Breast epithelium (tissue), 4 donors: ENCODE data around the gene HDAC1. TPM values are rescaled to one million over a fixed set of nuclear protein-coding genes. Genes with fewer than 3 reads are reported as not detected.

Experiments
- DNase-seq, 2 donors: peaks; one replicate each; pipeline ENCODE4 v3.0.0-alpha.2; 2019; ENCODE audit warnings: low spot score in 2 of 2
- H3K27ac ChIP-seq, 2 donors: fragments of 200-600 bp; sonication (generic) in 1 of 2; one replicate each; pipeline ENCODE4 v1.5.1; 2016 to 2019; ENCODE audit warnings: mild to moderate bottlenecking in 1 of 2
- H3K27me3 ChIP-seq, 2 donors: fragments of 200-600 bp; sonication (generic) in 1 of 2; one replicate each; pipeline versions ENCODE4 v1.5.1 to v1.6.0; 2017 to 2019; ENCODE audit warnings: control low read depth in 1 of 2, mild to moderate bottlenecking in 1 of 2
- H3K36me3 ChIP-seq: fragments of 200-600 bp; one replicate; pipeline ENCODE4 v1.5.1; 2019
- H3K4me1 ChIP-seq, 2 donors: fragments of 200-600 bp; sonication (generic); one replicate each; pipeline ENCODE4 v1.5.1; 2016 to 2019; ENCODE audit warnings: control low read depth in 1 of 2
- H3K4me3 ChIP-seq, 3 donors: fragments of 200-600 bp; sonication (generic); 1 replicate in 2 of 3; 2 replicates in 1 of 3; pipeline ENCODE4 v1.5.1; 2016 to 2019; ENCODE audit warnings: mild to moderate bottlenecking in 3 of 3, moderate library complexity in 2 of 3
- H3K9me3 ChIP-seq, 2 donors: fragments of 200-600 bp; sonication (generic) in 1 of 2; one replicate each; pipeline ENCODE4 v1.5.1; 2016 to 2019; ENCODE audit warnings: control low read depth in 1 of 2
- CTCF ChIP-seq, 3 donors: fragments of 450-650 bp; IDR thresholded peaks; one replicate each; pipeline ENCODE4 v1.5.1; 2016 to 2017; ENCODE audit warnings: antibody characterized with exemption in 3 of 3, mild to moderate bottlenecking in 3 of 3, moderate library complexity in 3 of 3
- POLR2A ChIP-seq: fragments of 450-650 bp; IDR thresholded peaks from one replicate; pipeline ENCODE4 v1.6.1; 2016; ENCODE audit warnings: antibody characterized with exemption, mild to moderate bottlenecking, moderate library complexity
- POLR2AphosphoS5 ChIP-seq, 3 donors: sonication (generic); formaldehyde crosslinking; IDR thresholded peaks; one replicate each; pipeline ENCODE4 v1.6.1; 2017; ENCODE audit warnings: antibody characterized with exemption in 3 of 3
- intact Hi-C: fragments of 100-400 bp; cut with DNase I; formaldehyde crosslinking; loops from one replicate; pipeline ENCODE4 v1.15.1; 2023; ENCODE audit warnings: low total_unique reads
- total RNA-seq, 3 donors: library from RNA; depleted of rRNA; stranded (reverse); fragments of >200 nt; gene quantifications; one replicate each; pipeline ENCODE4 v1.1.0, GENCODE V29; 2016

HDAC1 gene
- total RNA-seq, 3 donors from 2014 or later, result 31.8 to 87.5 (median 87.4) TPM

DNA sequence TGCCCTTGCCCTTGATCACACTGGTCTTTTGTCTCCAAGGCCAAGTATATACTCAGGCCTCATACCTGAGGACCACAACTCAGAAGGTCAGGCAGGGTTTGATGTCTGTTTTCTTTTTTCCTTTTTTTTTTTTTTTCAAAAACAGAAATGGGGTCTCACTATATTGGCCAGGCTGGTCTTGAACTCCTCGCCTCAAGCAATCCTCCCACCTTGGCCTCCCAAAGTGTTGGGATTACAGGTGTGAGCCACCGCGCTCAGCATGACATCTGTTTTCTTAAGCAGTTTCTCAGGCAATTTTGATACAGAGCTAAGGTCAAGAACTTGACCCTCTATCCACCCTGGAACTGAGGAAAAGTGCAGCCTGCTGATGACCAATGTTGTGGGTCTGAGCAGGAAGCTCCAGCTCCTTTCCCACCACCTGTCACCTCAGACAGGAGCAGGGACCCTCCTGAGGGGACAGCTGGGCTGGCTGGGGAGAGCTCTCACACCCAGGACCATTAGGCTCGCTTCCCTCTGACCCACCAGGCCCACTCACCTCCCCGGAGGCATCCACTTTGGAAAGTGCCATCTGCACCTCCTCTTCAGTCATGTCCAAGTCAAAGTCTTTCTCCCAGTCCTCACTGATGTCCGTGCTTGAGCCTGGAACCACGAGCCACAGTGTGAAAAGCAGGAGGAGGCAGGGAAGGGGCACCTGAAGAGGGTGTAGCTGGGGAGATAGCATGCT, 76.2 kb downstream of the HDAC1 start:
- DNase-seq, result no peak
- Histone ChIP-seq H3K4me3 (no peak overlapping the region), H3K9me3 (no peaks in the 10 kb centered on the region), H3K4me1 (no peaks in the 10 kb centered on the region), H3K36me3 (peaks cover 18% of the 10 kb centered on the region), H3K27me3 (no peaks in the 10 kb centered on the region), H3K27ac (no peak overlapping the region)
- intact Hi-C loops, result no loop called here
- TF ChIP-seq CTCF (IDR thresholded peaks at IDR 0.05) (no peak), POLR2AphosphoS5 (IDR thresholded peaks at IDR 0.05) (no peak), POLR2A (no peak)

DNA sequence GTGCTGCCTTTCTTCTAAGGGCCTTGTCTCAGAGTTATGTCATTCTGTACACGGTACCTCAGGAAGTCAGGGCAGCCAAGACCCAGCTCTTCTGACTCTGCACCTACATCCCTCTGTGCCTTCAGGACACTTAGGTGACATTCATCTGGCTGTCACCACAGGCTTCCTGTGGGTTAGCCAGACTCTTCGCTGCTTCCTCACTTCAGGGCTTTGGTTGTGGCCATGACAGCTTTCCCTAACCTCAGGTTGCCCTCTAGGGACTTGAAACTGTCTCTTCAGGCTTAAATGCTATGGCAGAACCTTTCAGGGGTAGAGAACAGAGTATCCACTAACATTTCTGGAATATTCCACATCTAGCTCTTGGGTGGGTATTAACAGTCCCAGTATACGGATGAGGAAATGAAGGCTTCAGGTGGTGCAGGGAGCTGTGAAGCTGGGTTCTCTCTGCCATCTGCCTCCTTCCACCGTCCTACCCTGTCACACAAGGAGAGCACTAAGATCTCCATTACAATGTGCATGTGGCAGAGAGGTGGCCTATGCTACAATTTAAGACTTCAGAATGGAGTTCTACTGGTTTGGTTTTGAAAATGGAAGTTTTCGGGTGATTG, 80.4 kb downstream of the HDAC1 start:
- no peaks in the 10 kb centered on the region for H3K9me3 ChIP-seq
- peaks cover 29% of the 10 kb centered on the region for H3K36me3 ChIP-seq
- TF ChIP-seq CTCF (IDR thresholded peaks at IDR 0.05), result no peak
- no peak for TF ChIP-seq POLR2AphosphoS5 (IDR thresholded peaks at IDR 0.05)
- no peak for TF ChIP-seq POLR2A
- intact Hi-C loops, result loop anchor here (5.0 kb wide), 1 partner anchor 700 kb away; no protein-coding TSS in a partner anchor
- H3K27ac ChIP-seq, result no peak overlapping the region
- no peak for DNase-seq
- no peaks in the 10 kb centered on the region for H3K4me1 ChIP-seq
- H3K27me3 ChIP-seq, result no peaks in the 10 kb centered on the region
- H3K4me3 ChIP-seq, result no peak overlapping the region

DNA sequence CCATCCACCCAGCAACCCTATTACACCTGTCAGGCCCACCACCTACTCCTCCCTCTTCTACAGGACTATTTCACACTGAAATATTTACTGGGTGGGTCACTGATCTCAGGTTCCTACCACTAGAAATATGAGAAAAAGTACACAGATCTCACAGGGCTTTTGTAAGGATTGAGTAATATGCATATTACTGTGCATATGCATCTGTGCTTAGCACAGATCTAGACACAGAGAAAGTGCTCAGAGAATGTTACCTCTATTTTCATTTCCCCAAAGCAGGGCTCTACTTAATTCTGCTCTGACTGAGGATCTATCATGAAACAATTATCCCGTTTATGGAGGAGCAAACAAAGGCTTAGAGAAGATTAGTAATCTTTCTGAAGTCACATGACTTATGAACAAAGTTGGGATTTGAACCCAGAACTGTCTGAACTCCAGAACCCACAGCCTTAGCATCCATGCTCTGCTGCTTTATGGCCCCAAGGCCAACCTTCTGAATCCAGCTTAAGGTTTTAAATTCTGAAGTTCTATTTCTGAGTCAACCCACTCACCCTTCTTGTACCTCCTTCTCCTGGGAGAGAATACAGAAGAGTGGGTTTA, 82.2 kb downstream of the HDAC1 start:
- DNase-seq, result no peak
- Histone ChIP-seq H3K27ac (no peak overlapping the region), H3K4me1 (no peaks in the 10 kb centered on the region), H3K4me3 (no peak overlapping the region), H3K36me3 (peaks cover 23% of the 10 kb centered on the region), H3K27me3 (no peaks in the 10 kb centered on the region), H3K9me3 (no peaks in the 10 kb centered on the region)
- TF ChIP-seq CTCF (IDR thresholded peaks at IDR 0.05), result no peak
- no peak for TF ChIP-seq POLR2AphosphoS5 (IDR thresholded peaks at IDR 0.05)
- TF ChIP-seq POLR2A, result no peak
- intact Hi-C loops, result loop anchor here (5.0 kb wide), 1 partner anchor 698 kb away; no protein-coding TSS in a partner anchor

DNA sequence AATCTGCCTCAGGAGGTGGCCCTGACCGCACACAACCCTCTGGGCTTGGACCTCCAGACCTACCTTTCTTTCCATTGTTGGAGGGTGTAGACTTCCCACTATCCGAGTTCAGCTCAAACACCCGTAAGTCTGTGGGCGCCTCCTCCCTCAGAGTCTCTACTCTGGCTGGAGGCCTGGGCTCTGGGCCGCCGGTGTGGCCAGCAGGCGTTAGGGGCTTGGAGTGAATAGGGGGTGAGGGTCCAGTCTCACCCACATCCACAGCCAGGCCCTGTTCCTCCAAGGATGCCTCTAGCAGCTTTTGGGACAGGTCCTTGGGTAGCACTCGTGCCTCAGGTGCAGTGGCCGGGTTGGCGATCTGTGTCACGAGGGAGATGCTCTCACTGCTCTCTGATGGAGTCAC, 84.3 kb downstream of the HDAC1 start:
- Histone ChIP-seq H3K4me3 (no peak overlapping the region), H3K27me3 (no peaks in the 10 kb centered on the region), H3K4me1 (no peaks in the 10 kb centered on the region), H3K9me3 (no peaks in the 10 kb centered on the region), H3K27ac (no peak overlapping the region), H3K36me3 (peaks cover 27% of the 10 kb centered on the region)
- DNase-seq, result no peak
- intact Hi-C loops, result no loop called here
- TF ChIP-seq POLR2AphosphoS5 (IDR thresholded peaks at IDR 0.05) (no peak), CTCF (IDR thresholded peaks at IDR 0.05) (no peak), POLR2A (no peak)
